Muscle of leg (tissue), 16 donors: Measurements from ENCODE around the gene PSMD14. TPM values are rescaled to one million over a fixed set of nuclear protein-coding genes. Genes with fewer than 3 reads are reported as not detected.
A peak's percentile ranks its signal among the peaks of the same experiment; 100 is the strongest.
"Not testable (repeated sequence)": the region's sequence is repeated elsewhere in the genome, so short reads cannot be mapped to it uniquely, and the experiment has no call there.

Experiments used
- DNase-seq: peaks from one replicate; pipeline ENCODE4 v3.0.0; 2013
- H3K27ac ChIP-seq: one replicate; pipeline ENCODE4 v1.5.1; 2013; ENCODE audit warnings: mild to moderate bottlenecking, low read length, control low read depth
- H3K27me3 ChIP-seq: one replicate; pipeline ENCODE4 v1.6.1; 2013; ENCODE audit warnings: low read length; ENCODE audit not compliant: control insufficient read depth, insufficient read depth
- H3K36me3 ChIP-seq: one replicate; pipeline ENCODE4 v1.6.1; 2013; ENCODE audit warnings: low read length; ENCODE audit not compliant: control insufficient read depth, insufficient read depth
- H3K4me1 ChIP-seq: one replicate; pipeline ENCODE4 v1.6.1; 2013; ENCODE audit warnings: low read length; ENCODE audit not compliant: control insufficient read depth, insufficient read depth
- H3K4me3 ChIP-seq: one replicate; pipeline ENCODE4 v1.5.1; 2013; ENCODE audit warnings: low read length, control low read depth
- H3K9me3 ChIP-seq: replicated peaks from 2 replicates; pipeline ENCODE4 v1.6.1; 2013; ENCODE audit warnings: low read depth, low read length; ENCODE audit not compliant: control insufficient read depth
- WGBS: methylation state at CpG from one replicate; pipeline ENCODE4 v1.1.5; 2013; ENCODE audit warnings: missing lambda C conversion rate; ENCODE audit not compliant: insufficient coverage; 5-methylcytosine and 5-hydroxymethylcytosine counted together
- long read RNA-seq, 11 donors: transcript quantifications; one replicate each; lab custom pipeline, GENCODE V29; 2026
- polyA plus RNA-seq, 8 donors: library from polyadenylated mRNA; unstranded; fragments of 120-200 nt; gene quantifications; one replicate each; pipeline versions ENCODE4 v1.2.1 to v1.2.3, GENCODE V29; 2013; ENCODE audit warnings: inconsistent platforms in 1 of 8, low replicate concordance in 1 of 8; ENCODE audit not compliant: insufficient read length in 8 of 8, insufficient read depth in 1 of 8
- total RNA-seq: library from RNA; stranded (reverse); fragments of 120-200 nt; gene quantifications from one replicate; pipeline ENCODE4 v1.2.4, GENCODE V29; 2013

Gene PSMD14
- total RNA-seq (49.8 TPM), polyA plus RNA-seq (10 to 100 TPM; 35.5 to 46.4 (median 43.3) TPM)
- long read RNA-seq, donor 1, transcript PSMD14-201 (12 exons, 1,954 nt), result major isoform, 15 of 15 reads
- long read RNA-seq, donor 1, partial matches to known transcripts, result 0 of 15 reads
- long read RNA-seq, donor 1, other reads (novel, unspliced or antisense), result 0 of 15 reads
- long read RNA-seq, donor 2, transcript PSMD14-201 (12 exons, 1,954 nt), result major isoform, 6 of 6 reads
- long read RNA-seq, donor 2, partial matches to known transcripts, result 0 of 6 reads
- long read RNA-seq, donor 2, other reads (novel, unspliced or antisense), result 0 of 6 reads
- long read RNA-seq, donor 3, transcript PSMD14-201 (12 exons, 1,954 nt), result major isoform, 19 of 22 reads
- long read RNA-seq, donor 3, partial matches to known transcripts, result 0 of 22 reads
- long read RNA-seq, donor 3, other reads (novel, unspliced or antisense), result 0 of 22 reads
- long read RNA-seq, donor 4, transcript PSMD14-201 (12 exons, 1,954 nt), result major isoform, 14 of 14 reads
- long read RNA-seq, donor 4, partial matches to known transcripts, result 0 of 14 reads
- long read RNA-seq, donor 4, other reads (novel, unspliced or antisense), result 0 of 14 reads
- long read RNA-seq, donor 5, full-length matches to known transcripts, result 47 of 52 reads
- long read RNA-seq, donor 5, partial matches to known transcripts, result 5 of 52 reads
- long read RNA-seq, donor 5, other reads (novel, unspliced or antisense), result 0 of 52 reads
- long read RNA-seq, donor 6, full-length matches to known transcripts, result 36 of 36 reads
- long read RNA-seq, donor 6, partial matches to known transcripts, result 0 of 36 reads
- long read RNA-seq, donor 6, other reads (novel, unspliced or antisense), result 0 of 36 reads
- long read RNA-seq, donor 7, transcript PSMD14-201 (12 exons, 1,954 nt), result major isoform, 27 of 34 reads
- long read RNA-seq, donor 7, partial matches to known transcripts, result 6 of 34 reads
- long read RNA-seq, donor 7, other reads (novel, unspliced or antisense), result 0 of 34 reads
- long read RNA-seq, donor 8, full-length matches to known transcripts, result 17 of 17 reads
- long read RNA-seq, donor 8, partial matches to known transcripts, result 0 of 17 reads
- long read RNA-seq, donor 8, other reads (novel, unspliced or antisense), result 0 of 17 reads
- long read RNA-seq, donor 9, full-length matches to known transcripts, result 22 of 22 reads
- long read RNA-seq, donor 9, partial matches to known transcripts, result 0 of 22 reads
- long read RNA-seq, donor 9, other reads (novel, unspliced or antisense), result 0 of 22 reads
- long read RNA-seq, donor 10, transcript PSMD14-201 (12 exons, 1,954 nt), result major isoform, 34 of 36 reads
- long read RNA-seq, donor 10, partial matches to known transcripts, result 0 of 36 reads
- long read RNA-seq, donor 10, other reads (novel, unspliced or antisense), result 0 of 36 reads
- long read RNA-seq, donor 11, transcript PSMD14-201 (12 exons, 1,954 nt), result major isoform, 18 of 27 reads
- long read RNA-seq, donor 11, partial matches to known transcripts, result 7 of 27 reads
- long read RNA-seq, donor 11, other reads (novel, unspliced or antisense), result 0 of 27 reads

DNA sequence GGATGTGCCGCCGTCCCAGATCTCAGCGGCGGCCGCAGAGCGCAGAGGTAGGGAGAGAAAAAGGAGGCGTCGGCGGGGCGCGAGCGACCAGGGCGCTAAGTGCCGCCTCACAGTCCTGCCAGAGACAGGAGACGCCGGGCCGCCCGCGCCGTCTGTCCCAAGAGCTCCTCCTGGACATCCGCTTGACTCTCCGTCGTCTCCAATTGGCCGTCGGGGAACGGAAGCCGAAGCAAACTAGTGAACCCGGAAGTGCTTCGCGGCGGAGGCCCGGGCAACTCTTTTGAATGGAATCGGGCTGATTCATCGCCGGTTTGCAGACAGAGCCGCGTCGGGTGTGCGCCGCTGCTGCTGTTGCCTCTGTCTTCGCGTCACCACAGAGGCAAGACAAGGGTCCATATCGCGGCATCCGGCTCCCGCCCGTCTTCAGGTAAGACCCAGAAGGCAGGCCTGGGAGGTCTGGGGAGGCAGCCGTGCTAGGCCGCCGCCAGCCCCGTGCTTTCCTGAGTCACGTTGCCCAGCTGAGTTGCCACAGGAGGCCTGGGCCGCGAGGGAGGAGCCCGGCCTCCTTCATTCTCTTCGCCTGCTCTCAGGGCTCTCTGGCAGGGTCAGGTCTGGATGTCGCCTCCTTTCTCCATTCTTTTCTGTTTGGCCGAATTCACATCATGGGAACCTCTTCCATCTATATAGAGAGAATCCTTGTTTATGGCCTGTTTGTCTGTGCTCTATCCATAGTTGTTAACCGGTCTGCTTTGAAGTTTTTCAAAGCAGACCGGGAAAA lies at the start of gene PSMD14:
Gene PSMD14, plus strand, starts transcription at position 248 of the 778 bp plus-strand sequence. CDS start 10,401 bp downstream, outside the sequence.
- Histone ChIP-seq H3K36me3 (no peaks in the 10 kb centered on the region), H3K27me3 (no peaks in the 10 kb centered on the region), H3K27ac (peak within 1 kb of the TSS; percentile 86), H3K4me1 (peaks cover 3% of the 10 kb centered on the region), H3K4me3 (peak within 1 kb of the TSS; percentile 79), H3K9me3 (no peaks in the 10 kb centered on the region)
- peak; percentile 97 for DNase-seq
- under 1% methylated on average over 49 of the region's 60 CpGs for WGBS

DNA sequence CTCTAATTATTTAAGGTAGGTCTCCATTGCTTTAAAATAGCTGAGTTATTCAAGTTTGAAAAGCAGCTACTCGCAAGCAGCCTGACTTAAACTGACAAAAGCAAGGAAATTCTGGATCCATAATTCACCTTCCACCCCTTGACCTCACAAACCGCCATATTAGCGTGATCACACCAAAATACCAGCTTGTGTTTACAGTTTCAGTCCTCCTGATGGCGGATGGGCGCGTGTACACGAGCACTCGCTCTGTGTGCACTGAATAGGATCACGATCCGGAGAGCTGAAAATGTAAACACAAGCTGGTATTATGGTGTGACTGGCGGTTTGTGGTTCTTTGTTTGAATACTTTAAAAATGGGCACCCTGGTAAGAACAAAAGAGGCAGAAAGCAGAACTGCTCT lies 42.4 kb upstream of the PSMD14 start:
- 96% methylated on average over 10 of the region's 11 CpGs for WGBS
- Histone ChIP-seq H3K4me1 (no peaks in the 10 kb centered on the region), H3K4me3 (no peak overlapping the region), H3K27me3 (no peaks in the 10 kb centered on the region), H3K27ac (no peak overlapping the region), H3K9me3 (no peaks in the 10 kb centered on the region), H3K36me3 (no peaks in the 10 kb centered on the region)
- DNase-seq, result no peak

DNA sequence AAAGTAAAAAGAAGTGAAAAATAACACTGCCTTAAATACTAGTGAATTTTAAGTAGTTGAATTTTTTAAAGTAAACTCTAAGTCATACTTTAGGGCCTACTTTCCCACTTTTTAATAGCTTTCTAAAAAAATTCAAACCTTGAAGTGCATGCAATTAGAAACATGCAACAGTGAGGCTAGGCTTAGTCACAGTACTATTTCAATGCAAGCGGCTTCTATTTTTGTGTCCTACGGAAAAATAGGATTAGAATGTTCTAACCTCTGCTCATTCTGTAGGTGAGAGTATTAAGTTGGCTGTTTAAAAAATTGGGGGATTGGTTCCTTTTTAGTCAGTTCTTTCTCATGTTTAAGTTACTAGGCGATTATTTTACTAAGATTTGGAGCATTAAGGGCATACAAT lies 39.1 kb upstream of the PSMD14 start:
- no peak for DNase-seq
- Histone ChIP-seq H3K27ac (no peak overlapping the region), H3K4me3 (no peak overlapping the region), H3K27me3 (no peaks in the 10 kb centered on the region), H3K9me3 (peaks cover 8% of the 10 kb centered on the region), H3K36me3 (no peaks in the 10 kb centered on the region), H3K4me1 (no peaks in the 10 kb centered on the region)
- WGBS, result no CpG with 5 or more reads among the region's 3 CpGs

DNA sequence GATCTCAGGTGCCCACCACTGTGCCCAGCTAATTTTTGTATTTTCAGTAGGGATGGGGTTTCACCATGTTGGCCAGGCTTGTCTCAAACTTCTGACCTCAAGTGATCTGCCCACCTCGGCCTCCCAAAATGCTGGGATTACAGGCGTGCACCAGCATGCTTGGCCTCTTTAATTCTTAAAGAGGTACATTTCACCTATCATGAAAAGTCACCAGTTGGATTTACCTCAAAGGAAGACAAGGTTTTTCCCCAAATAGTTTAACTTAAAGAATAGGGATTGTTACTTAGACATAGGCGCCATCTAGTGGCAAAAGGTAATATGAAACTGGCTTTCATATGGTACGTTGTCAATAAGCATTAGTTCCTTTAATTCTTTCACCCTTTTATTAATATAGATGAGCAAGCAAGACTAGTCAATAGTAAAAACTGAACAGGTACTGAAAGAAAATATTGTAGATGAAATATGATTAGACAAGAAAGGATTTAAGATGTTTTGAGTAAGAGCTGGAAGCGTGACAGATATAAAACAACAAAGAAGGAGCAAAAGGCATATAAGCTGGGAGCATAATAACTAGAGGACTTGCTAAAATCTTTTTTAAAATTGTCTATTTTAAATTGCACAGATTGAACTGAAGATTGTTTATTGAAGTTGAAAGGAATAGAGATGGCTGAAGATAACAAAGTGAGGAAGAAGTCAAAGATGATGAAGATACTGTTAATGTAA lies 35.0 kb upstream of the PSMD14 start:
- no peaks in the 10 kb centered on the region for H3K27me3 ChIP-seq
- no peaks in the 10 kb centered on the region for H3K4me1 ChIP-seq
- H3K27ac ChIP-seq, result no peak overlapping the region
- WGBS, result no CpG with 5 or more reads among the region's 5 CpGs
- H3K4me3 ChIP-seq, result no peak overlapping the region
- no peaks in the 10 kb centered on the region for H3K36me3 ChIP-seq
- DNase-seq, result peak; percentile 41
- peaks cover 8% of the 10 kb centered on the region for H3K9me3 ChIP-seq

DNA sequence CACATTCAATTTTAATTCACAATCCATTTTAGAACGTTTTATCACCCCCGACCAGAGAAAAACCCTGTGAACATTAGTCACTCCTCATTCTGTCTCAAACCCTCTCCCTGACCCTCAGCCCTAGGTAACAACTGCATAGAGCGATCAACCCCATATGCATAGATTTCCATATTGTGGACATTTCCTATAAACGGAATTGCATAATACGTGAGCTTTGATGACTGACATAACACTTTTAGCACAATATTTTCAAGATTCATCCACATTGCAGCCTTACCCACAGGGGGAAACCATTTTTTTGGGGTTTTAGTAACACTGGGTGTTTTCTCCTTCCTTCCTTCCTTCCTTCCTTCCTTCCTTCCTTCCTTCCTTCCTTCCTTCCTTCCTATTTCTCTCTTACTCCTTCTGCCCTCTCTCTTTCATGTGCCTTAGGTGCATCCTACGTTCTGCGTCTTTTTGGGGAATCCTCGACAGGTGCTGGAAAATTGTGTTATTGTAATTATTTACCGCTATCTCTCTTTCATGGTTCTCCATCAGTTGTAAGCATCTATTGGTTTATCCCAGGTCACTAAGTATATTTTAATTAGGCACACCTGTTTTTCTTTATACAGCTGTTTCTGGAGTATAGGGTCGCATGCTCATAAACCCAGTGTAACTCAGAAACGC lies 29.5 kb upstream of the PSMD14 start:
- not testable (repeated sequence) for H3K27me3 ChIP-seq, H3K27ac ChIP-seq, H3K9me3 ChIP-seq, H3K4me3 ChIP-seq, H3K36me3 ChIP-seq, H3K4me1 ChIP-seq
- WGBS, result 78% methylated on average over 6 of the region's 11 CpGs
- peak; percentile 5 for DNase-seq

DNA sequence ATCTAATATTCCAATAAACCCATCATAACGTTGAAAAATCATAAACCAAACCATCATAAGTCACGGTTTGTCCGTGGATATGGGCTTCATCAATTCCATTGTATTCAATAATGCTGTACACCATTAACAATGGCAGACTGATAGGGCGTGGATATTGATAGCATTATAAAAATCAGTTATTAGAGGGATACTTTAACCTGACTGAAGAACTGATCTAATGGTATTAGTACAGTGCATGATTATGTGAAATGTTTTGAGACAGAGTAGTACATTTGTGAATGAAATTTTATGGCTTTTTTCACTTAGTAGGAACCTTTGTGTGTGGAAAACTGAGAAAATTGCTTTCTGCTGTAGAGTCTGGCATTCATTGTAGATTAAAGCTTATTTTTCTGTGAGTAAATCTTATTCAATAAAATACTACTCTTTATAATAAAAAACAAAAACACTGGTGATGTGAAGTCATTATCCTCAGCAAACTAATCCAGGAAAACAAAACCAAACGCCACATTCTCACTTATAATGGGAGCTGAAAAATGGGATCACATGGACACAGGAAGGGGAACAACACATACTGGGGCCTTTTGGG lies 28.9 kb upstream of the PSMD14 start:
- not testable (repeated sequence) for H3K27ac ChIP-seq, H3K36me3 ChIP-seq, H3K4me3 ChIP-seq, H3K9me3 ChIP-seq, DNase-seq, H3K4me1 ChIP-seq, H3K27me3 ChIP-seq
- whole genome bisulfite sequencing, result 40% methylated on average over 1 of the region's 5 CpGs

DNA sequence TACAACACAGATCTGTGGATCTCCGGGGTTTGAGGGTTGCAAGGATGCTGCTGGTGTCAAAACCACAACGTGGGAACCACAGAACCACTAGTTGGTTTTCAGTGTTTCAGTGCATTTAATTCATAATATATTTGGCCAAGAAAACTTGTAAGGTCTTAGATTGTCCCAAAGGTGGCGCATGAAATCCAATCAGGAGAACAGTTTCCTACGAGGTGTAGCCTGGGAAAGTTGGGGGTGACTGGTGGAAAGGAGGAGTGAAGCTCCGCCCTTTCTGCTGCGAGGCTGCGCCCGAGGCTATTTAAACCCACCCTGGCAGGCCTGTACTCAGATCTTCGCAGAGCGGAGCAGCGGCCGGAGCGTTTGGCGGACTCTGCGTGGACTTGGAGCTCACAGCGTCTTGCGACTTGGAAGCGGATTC lies 27.3 kb upstream of the PSMD14 start:
- 79% methylated on average over 15 of the region's 18 CpGs for WGBS
- H3K9me3 ChIP-seq, H3K36me3 ChIP-seq, H3K27me3 ChIP-seq, H3K27ac ChIP-seq, H3K4me3 ChIP-seq, H3K4me1 ChIP-seq: not testable (repeated sequence)
- DNase-seq, result peak; percentile 10

DNA sequence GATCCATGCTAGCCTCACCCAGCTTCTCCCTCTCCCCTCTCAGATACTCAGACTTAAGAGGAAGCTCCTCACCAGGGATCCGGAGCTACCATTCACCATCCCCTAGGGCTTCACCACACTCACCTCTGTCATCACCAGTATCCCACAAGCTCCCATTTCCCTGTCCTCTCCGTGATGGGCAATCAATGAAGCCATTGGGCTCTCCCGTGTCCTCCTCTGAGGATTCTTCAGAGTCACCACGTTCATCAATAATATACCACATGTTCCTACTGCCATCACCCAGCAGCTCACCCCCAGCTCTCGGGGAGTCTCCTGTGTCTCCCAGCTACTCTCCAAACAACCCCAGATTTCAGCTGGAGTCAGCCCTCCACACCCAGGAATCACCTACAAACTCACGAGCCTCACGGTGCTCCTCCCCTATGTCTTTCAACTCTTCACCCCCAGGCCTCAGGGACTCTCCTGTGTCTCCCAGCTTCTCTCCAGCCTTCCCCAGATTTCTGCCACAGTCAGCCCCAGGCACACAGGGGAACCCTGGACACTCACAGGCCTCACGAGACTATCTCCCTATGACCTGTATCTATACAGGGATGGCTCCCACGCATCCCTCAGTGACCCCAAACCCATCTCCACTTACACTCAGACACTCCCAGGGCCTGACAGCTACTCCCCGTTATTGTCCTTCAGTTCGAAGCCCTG lies 26.5 kb upstream of the PSMD14 start:
- not testable (repeated sequence) for DNase-seq, H3K4me3 ChIP-seq
- 86% methylated on average over 11 of the region's 11 CpGs for WGBS

More for the DNA sequence above, 26.5 kb upstream of the PSMD14 start:
- H3K36me3 ChIP-seq, H3K27me3 ChIP-seq, H3K4me1 ChIP-seq, H3K27ac ChIP-seq, H3K9me3 ChIP-seq: not testable (repeated sequence)
